K562 (cell line): Measurements from ENCODE around the gene RAP2B. TPM values are rescaled to one million over a fixed set of nuclear protein-coding genes. Genes with fewer than 3 reads are reported as not detected.
A peak's percentile ranks its signal among the peaks of the same experiment; 100 is the strongest.

Experiments
- CAMTA2 ChIP-seq: fragments of 250-450 bp; sonication (Bioruptor Pico); conservative IDR thresholded peaks from 2 replicates; pipeline ENCODE4 v1.5.1; 2022
- ETV1 ChIP-seq: fragments of 450-650 bp; conservative IDR thresholded peaks from 2 replicates; pipeline ENCODE4 v1.6.1; 2016; ENCODE audit warnings: missing genetic modification characterization, control low read depth, low read depth, missing compliant biosample characterization
- GATAD2B ChIP-seq: fragments of 450-650 bp; IDR thresholded peaks from 2 replicates; pipeline ENCODE4 v1.6.1; 2017; ENCODE audit warnings: mild to moderate bottlenecking, borderline replicate concordance
- POLR2H ChIP-seq: IDR thresholded peaks from 2 replicates; pipeline ENCODE4 v1.6.1; 2016; ENCODE audit warnings: missing genetic modification characterization, low read depth, mild to moderate bottlenecking, control low read depth, missing compliant biosample characterization, moderate library complexity
- SAFB ChIP-seq: fragments of 200-400 bp; formaldehyde crosslinking; IDR thresholded peaks from 2 replicates; pipeline ENCODE4 v1.6.1; 2017; ENCODE audit warnings: low read depth, low read length, borderline replicate concordance
- SP1 ChIP-seq: sonication (generic); formaldehyde crosslinking; IDR thresholded peaks from 2 replicates; pipeline ENCODE4 v1.8.1; 2022; ENCODE audit warnings: mild to moderate bottlenecking, missing genetic modification reagents
- ZBED1 ChIP-seq: IDR thresholded peaks from 2 replicates; pipeline ENCODE4 v1.6.1; 2014
- ZBTB17 ChIP-seq: fragments of 450-650 bp; formaldehyde crosslinking; IDR thresholded peaks from 2 replicates; pipeline ENCODE4 v1.4.0; 2020; ENCODE audit warnings: mild to moderate bottlenecking
- ZKSCAN1 ChIP-seq: fragments of 150-350 bp; IDR thresholded peaks from 2 replicates; pipeline ENCODE4 v1.6.1; 2016; ENCODE audit warnings: low read depth, low read length
- ZNF175 ChIP-seq: fragments of 200-800 bp; sonication (Bioruptor generic); IDR thresholded peaks from 2 replicates; pipeline ENCODE4 v1.6.1; 2016; ENCODE audit warnings: low read depth, mild to moderate bottlenecking, missing genetic modification characterization, missing compliant biosample characterization
- ZNF263 ChIP-seq: sonication (generic); formaldehyde crosslinking; IDR thresholded peaks from 2 replicates; pipeline ENCODE4 v1.8.0; 2022; ENCODE audit warnings: mild to moderate bottlenecking, missing genetic modification reagents, borderline replicate concordance
- ZNF282 ChIP-seq: sonication (generic); formaldehyde crosslinking; IDR thresholded peaks from 2 replicates; pipeline ENCODE4 v1.8.1; 2023; ENCODE audit warnings: missing genetic modification reagents
- ZNF778 ChIP-seq: fragments of 450-650 bp; formaldehyde crosslinking; IDR thresholded peaks from 2 replicates; pipeline ENCODE4 v1.4.0; 2020; ENCODE audit warnings: mild to moderate bottlenecking, moderate library complexity
- polyA plus RNA-seq, 8 experiments: library from polyadenylated mRNA; depleted of rRNA in 4 of 8; stranded (reverse) in 5 of 8; unstranded in 3 of 8; fragments of >200 nt; fragmentation: Nextera tagmentation in 2 of 8; fragmentation: Illumina TruSeq in 1 of 8; extraction: Ambion mirVana in 2 of 8; extraction: Trizol in 1 of 8; gene quantifications; 2 replicates each; pipeline versions ENCODE4 v1.2.1 to v1.2.3, GENCODE V29; 2011 to 2014; ENCODE audit warnings: inconsistent platforms in 1 of 8, missing spikeins in 1 of 8
- total RNA-seq, 7 experiments: library from RNA; depleted of rRNA in 6 of 7; stranded (reverse); fragments of >200 nt in 6 of 7; fragmentation: Illumina TruSeq in 2 of 7; extraction: Trizol in 2 of 7; gene quantifications; 2 replicates each; pipeline versions ENCODE4 v1.2.1 to v1.2.3, GENCODE V29; 2011 to 2021; ENCODE audit warnings: low replicate concordance in 1 of 7
- TF ChIP-seq, protein P1 (sequence below): sonication (generic); formaldehyde crosslinking; IDR thresholded peaks from 2 replicates; pipeline ENCODE4 v1.8.0; 2022; ENCODE audit warnings: missing genetic modification reagents, mild to moderate bottlenecking, borderline replicate concordance
- TF ChIP-seq, protein P2 (sequence below), 2 experiments: fragments of 250-450 bp in 1 of 2; fragments of 450-650 bp in 1 of 2; sonication (Bioruptor Pico) in 1 of 2; IDR thresholded peaks; 2 replicates each; pipeline versions ENCODE4 v1.6.1 to v1.8.0; 2016 to 2021; ENCODE audit warnings: mild to moderate bottlenecking in 2 of 2, moderate library complexity in 2 of 2, missing compliant biosample characterization in 1 of 2, missing genetic modification characterization in 1 of 2
- TF ChIP-seq, protein P3 (sequence below): fragments of 450-650 bp; IDR thresholded peaks from 2 replicates; pipeline ENCODE4 v1.7.1; 2018; ENCODE audit warnings: mild to moderate bottlenecking, low read depth; ENCODE audit not compliant: partially characterized antibody
- TF ChIP-seq, protein P4 (sequence below), 2 experiments: fragments of 450-650 bp; conservative IDR thresholded peaks; 2 replicates each; pipeline ENCODE4 v1.6.1; 2017; ENCODE audit warnings: mild to moderate bottlenecking in 2 of 2, moderate library complexity in 2 of 2
- TF ChIP-seq, protein P5 (sequence below): sonication (generic); formaldehyde crosslinking; IDR thresholded peaks from 2 replicates; pipeline ENCODE4 v1.9.0; 2022; ENCODE audit warnings: mild to moderate bottlenecking, missing genetic modification reagents
- TF ChIP-seq, protein P6 (sequence below): fragments of 250-450 bp; sonication (Bioruptor Pico); IDR thresholded peaks from 2 replicates; pipeline ENCODE4 v1.8.0; 2022; ENCODE audit warnings: inconsistent platforms

RAP2B gene
- total and polyA plus RNA-seq, 9 of the 15 experiments (the other 6 are each of a cell fraction or from before 2014, with no cell fraction given): 9.4 to 31.2 (median 15.8) TPM

DNA sequence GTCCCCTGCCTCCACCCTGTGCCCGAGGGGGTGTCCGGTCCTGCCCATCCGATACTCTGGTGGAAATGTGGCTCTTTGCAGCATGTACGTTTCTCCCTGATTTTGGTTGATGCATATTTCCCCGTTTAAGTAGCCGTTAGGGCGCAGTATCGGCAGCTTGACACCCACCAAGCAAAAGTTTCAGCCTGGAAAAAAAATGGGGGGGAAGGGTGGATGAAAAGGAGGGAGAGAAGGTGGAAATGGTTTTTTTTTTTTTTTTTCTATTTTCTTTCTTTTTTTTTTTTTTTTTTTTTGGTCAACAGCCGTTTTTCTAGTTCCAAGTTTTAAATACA, 1.3 kb downstream of the RAP2B start (continued):
- no peak for TF ChIP-seq ZNF282 (CRISPR knock-in tag)
- TF ChIP-seq GATAD2B: no peak
- no peak for TF ChIP-seq ZBTB17 (CRISPR knock-in tag)
- TF ChIP-seq, protein P1, sequence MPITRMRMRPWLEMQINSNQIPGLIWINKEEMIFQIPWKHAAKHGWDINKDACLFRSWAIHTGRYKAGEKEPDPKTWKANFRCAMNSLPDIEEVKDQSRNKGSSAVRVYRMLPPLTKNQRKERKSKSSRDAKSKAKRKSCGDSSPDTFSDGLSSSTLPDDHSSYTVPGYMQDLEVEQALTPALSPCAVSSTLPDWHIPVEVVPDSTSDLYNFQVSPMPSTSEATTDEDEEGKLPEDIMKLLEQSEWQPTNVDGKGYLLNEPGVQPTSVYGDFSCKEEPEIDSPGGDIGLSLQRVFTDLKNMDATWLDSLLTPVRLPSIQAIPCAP (CRISPR knock-in tag): no peak
- TF ChIP-seq POLR2H (tag): no peak
- TF ChIP-seq ZNF778: no peak
- TF ChIP-seq, protein P2, sequence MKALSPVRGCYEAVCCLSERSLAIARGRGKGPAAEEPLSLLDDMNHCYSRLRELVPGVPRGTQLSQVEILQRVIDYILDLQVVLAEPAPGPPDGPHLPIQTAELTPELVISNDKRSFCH (CRISPR knock-in tag; IDR thresholded peaks at IDR 0.05): no peak
- TF ChIP-seq, protein P2 (tag; IDR thresholded peaks at IDR 0.05): no peak
- TF ChIP-seq ZBED1: no peak
- TF ChIP-seq SAFB: no peak
- TF ChIP-seq, protein P3, sequence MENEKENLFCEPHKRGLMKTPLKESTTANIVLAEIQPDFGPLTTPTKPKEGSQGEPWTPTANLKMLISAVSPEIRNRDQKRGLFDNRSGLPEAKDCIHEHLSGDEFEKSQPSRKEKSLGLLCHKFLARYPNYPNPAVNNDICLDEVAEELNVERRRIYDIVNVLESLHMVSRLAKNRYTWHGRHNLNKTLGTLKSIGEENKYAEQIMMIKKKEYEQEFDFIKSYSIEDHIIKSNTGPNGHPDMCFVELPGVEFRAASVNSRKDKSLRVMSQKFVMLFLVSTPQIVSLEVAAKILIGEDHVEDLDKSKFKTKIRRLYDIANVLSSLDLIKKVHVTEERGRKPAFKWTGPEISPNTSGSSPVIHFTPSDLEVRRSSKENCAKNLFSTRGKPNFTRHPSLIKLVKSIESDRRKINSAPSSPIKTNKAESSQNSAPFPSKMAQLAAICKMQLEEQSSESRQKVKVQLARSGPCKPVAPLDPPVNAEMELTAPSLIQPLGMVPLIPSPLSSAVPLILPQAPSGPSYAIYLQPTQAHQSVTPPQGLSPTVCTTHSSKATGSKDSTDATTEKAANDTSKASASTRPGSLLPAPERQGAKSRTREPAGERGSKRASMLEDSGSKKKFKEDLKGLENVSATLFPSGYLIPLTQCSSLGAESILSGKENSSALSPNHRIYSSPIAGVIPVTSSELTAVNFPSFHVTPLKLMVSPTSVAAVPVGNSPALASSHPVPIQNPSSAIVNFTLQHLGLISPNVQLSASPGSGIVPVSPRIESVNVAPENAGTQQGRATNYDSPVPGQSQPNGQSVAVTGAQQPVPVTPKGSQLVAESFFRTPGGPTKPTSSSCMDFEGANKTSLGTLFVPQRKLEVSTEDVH: peak; percentile 51
- TF ChIP-seq, protein P4, sequence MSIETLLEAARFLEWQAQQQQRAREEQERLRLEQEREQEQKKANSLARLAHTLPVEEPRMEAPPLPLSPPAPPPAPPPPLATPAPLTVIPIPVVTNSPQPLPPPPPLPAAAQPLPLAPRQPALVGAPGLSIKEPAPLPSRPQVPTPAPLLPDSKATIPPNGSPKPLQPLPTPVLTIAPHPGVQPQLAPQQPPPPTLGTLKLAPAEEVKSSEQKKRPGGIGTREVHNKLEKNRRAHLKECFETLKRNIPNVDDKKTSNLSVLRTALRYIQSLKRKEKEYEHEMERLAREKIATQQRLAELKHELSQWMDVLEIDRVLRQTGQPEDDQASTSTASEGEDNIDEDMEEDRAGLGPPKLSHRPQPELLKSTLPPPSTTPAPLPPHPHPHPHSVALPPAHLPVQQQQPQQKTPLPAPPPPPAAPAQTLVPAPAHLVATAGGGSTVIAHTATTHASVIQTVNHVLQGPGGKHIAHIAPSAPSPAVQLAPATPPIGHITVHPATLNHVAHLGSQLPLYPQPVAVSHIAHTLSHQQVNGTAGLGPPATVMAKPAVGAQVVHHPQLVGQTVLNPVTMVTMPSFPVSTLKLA (conservative IDR thresholded peaks at IDR 0.05): no peak
- TF ChIP-seq ZKSCAN1: no peak
- TF ChIP-seq, protein P5, sequence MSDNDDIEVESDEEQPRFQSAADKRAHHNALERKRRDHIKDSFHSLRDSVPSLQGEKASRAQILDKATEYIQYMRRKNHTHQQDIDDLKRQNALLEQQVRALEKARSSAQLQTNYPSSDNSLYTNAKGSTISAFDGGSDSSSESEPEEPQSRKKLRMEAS (CRISPR knock-in tag): no peak
- TF ChIP-seq CAMTA2 (CRISPR knock-in tag): no peak
- TF ChIP-seq, protein P6, sequence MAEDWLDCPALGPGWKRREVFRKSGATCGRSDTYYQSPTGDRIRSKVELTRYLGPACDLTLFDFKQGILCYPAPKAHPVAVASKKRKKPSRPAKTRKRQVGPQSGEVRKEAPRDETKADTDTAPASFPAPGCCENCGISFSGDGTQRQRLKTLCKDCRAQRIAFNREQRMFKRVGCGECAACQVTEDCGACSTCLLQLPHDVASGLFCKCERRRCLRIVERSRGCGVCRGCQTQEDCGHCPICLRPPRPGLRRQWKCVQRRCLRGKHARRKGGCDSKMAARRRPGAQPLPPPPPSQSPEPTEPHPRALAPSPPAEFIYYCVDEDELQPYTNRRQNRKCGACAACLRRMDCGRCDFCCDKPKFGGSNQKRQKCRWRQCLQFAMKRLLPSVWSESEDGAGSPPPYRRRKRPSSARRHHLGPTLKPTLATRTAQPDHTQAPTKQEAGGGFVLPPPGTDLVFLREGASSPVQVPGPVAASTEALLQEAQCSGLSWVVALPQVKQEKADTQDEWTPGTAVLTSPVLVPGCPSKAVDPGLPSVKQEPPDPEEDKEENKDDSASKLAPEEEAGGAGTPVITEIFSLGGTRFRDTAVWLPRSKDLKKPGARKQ (CRISPR knock-in tag): no peak
- 0 out of 2 replicates have a peak, but pooled peaks have one; percentile 10 for TF ChIP-seq ZNF263
- TF ChIP-seq ZNF175 (CRISPR knock-in tag): no peak
- no peak for TF ChIP-seq SP1
- no peak for TF ChIP-seq ETV1 (tag)
